SK-N-SH treated with all-trans-retinoic acid at 6 μM for 48 hours (cell line): ENCODE measurements around the gene IFNA21.
"Not testable (repeated sequence)": the region's sequence is repeated elsewhere in the genome, so short reads cannot be mapped to it uniquely, and the experiment has no call there.

Source experiments
- CSDC2 ChIP-seq: fragments of 250-450 bp; sonication (Bioruptor Pico); IDR thresholded peaks from 2 replicates; pipeline ENCODE4 v1.5.0; 2020; ENCODE audit warnings: mild to moderate bottlenecking, moderate library complexity
- ESRRG ChIP-seq: fragments of 250-450 bp; sonication (Bioruptor Pico); IDR thresholded peaks from 2 replicates; pipeline ENCODE4 v1.6.1; 2021; ENCODE audit warnings: mild to moderate bottlenecking
- SNAI2 ChIP-seq: fragments of 250-450 bp; sonication (Bioruptor Pico); IDR thresholded peaks from 2 replicates; pipeline ENCODE4 v1.5.0; 2020; ENCODE audit warnings: mild to moderate bottlenecking, moderate library complexity
- TSHZ2 ChIP-seq: fragments of 250-450 bp; sonication (Bioruptor Pico); IDR thresholded peaks from 2 replicates; pipeline ENCODE4 v1.5.0; 2020; ENCODE audit warnings: mild to moderate bottlenecking, moderate library complexity
- ZFP3 ChIP-seq: fragments of 250-450 bp; sonication (Bioruptor Pico); IDR thresholded peaks from 2 replicates; pipeline ENCODE4 v1.5.0; 2020; ENCODE audit warnings: mild to moderate bottlenecking, moderate library complexity
- ZNF70 ChIP-seq: fragments of 450-650 bp; formaldehyde crosslinking; IDR thresholded peaks from 2 replicates; pipeline ENCODE4 v1.5.0; 2020; ENCODE audit warnings: mild to moderate bottlenecking, moderate library complexity

DNA sequence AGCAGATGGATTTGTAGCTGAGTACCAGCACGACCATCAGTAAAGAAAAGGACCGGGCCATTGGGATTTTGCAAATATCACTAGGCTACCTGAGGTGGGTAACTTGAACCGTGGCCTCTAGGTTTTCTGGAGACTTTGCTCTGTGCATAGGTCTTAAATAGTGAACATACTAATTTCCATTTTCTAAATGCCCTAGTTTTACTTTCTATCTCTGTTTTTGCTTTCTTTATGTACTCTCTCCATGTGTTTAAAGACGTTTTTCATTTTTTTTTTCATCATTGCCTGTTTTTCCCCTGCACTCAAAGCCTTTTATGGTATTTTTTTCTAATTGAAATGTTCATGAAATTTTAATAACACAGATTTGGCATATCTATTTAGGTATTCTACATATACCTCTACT, 35.6 kb upstream of the IFNA21 start, which contains the start of gene IFNA7:
- TF ChIP-seq TSHZ2 (CRISPR knock-in tag); SNAI2 (CRISPR knock-in tag); CSDC2 (CRISPR knock-in tag); ZFP3 (CRISPR knock-in tag); ESRRG; ZNF70 (CRISPR knock-in tag): not testable (repeated sequence)
